ENCODE data around the gene CRHR2.

Gene CRHR2

DNA sequence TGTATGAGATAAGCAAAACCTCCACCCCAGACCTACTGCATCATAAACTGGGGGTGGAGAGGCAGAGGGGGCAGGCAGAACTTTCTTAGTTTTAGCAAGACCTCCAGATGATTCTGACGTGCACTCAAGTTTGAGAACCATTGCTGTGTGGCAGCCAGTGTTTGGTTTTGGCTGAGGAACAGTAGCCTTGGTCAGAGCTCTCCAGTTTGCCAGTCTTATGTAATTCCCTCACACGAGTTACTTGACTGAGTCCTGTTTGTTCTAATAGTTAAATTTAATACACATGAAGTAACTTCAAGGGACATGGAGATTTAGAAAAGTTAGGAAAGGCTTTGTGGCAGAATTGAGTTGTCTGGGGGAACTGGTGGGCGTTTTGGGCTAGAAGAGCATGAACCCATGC, 49.0 kb downstream of the CRHR2 start:
- no peak overlapping the region for H3K27ac ChIP-seq
- no peak for TF ChIP-seq ZFX (IDR thresholded peaks at IDR 0.05)
- TF ChIP-seq, protein P1, sequence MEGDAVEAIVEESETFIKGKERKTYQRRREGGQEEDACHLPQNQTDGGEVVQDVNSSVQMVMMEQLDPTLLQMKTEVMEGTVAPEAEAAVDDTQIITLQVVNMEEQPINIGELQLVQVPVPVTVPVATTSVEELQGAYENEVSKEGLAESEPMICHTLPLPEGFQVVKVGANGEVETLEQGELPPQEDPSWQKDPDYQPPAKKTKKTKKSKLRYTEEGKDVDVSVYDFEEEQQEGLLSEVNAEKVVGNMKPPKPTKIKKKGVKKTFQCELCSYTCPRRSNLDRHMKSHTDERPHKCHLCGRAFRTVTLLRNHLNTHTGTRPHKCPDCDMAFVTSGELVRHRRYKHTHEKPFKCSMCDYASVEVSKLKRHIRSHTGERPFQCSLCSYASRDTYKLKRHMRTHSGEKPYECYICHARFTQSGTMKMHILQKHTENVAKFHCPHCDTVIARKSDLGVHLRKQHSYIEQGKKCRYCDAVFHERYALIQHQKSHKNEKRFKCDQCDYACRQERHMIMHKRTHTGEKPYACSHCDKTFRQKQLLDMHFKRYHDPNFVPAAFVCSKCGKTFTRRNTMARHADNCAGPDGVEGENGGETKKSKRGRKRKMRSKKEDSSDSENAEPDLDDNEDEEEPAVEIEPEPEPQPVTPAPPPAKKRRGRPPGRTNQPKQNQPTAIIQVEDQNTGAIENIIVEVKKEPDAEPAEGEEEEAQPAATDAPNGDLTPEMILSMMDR (conservative IDR thresholded peaks at IDR 0.05): no peak

DNA sequence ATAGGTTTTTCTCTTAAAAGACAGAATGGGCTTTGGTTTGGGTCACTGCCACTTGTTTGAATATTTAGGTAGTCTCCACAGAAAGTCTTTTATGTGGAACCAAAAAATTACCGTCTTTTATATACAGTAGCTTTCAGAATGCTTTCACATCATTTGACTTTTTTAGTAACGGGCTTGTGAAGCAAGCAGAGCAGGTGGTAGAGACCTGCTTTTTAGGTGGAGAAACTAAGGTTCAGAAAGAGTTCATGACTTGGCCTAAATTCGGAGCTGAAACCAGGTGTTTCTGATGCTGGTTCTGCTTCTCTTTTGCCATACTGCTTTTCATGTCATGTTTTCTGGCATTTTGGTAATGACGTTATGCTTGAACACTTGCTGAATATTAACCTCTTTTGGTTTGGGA, 51.3 kb downstream of the CRHR2 start:
- TF ChIP-seq, protein P1 (conservative IDR thresholded peaks at IDR 0.05): no peak
- no peak for TF ChIP-seq ZFX (IDR thresholded peaks at IDR 0.05)
- H3K27ac ChIP-seq: no peak overlapping the region

DNA sequence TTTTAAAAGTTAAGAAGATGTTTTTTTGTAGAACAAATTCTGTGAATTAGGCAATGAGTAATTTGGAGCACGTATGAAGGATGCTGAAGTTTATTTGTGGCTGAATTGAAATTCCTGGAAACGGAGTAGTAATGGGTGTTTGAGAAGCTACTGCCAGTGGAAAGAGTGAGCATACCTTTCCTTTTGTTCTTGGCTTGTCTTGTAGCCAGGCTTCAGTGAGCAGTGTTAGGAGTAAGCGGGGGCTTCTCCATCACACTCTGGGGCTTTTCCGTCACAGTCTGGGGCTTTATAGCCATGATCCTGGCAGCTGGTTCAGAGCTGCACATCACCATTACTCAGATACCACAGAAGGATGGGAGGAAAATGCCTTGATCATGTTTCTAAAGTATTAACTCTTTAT, 55.2 kb downstream of the CRHR2 start:
- H3K27ac ChIP-seq: no peak overlapping the region
- TF ChIP-seq ZFX (IDR thresholded peaks at IDR 0.05): no peak
- TF ChIP-seq, protein P1 (conservative IDR thresholded peaks at IDR 0.05): no peak

DNA sequence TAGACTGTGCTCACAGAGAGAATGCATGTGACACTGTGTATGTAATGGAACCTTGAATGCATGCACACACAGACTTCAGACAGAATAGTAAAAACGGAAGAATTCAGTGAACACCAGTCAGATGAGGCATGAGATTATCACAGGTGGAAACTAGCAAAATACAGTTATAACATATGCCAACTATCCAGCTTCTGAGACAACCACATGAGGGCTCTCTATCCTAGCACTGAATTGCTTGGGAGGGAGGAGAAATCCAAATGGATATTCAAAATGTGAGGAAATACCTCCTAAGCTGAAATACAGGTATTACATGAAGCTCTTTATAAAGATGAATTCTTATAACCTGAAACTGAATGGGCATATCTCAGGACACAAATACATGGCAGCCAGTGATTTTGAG, 57.0 kb downstream of the CRHR2 start:
- no peak overlapping the region for H3K27ac ChIP-seq
- TF ChIP-seq ZFX (IDR thresholded peaks at IDR 0.05): no peak
- TF ChIP-seq, protein P1 (conservative IDR thresholded peaks at IDR 0.05): peak; percentile 14

DNA sequence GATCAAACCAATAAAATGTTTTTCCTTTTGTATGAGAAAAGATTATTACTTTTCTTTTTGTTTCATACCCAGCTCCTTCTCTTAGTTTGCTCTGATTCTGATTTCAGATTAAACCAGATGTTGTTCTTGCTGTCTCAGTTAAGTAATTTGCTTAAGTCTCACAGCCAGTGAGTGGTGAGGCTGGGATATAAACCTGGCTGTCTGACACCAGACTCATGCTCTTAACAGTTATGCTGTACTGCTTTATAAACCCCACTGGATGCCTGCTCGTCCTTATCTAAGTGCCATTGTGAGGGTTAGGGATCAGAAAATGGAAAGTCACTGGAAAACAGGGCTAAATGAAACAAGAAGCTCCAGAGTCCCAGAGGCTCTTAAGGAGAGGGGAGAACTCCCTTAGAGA, 63.3 kb downstream of the CRHR2 start:
- no peak overlapping the region for H3K27ac ChIP-seq
- TF ChIP-seq, protein P1 (conservative IDR thresholded peaks at IDR 0.05): no peak
- no peak for TF ChIP-seq ZFX (IDR thresholded peaks at IDR 0.05)

DNA sequence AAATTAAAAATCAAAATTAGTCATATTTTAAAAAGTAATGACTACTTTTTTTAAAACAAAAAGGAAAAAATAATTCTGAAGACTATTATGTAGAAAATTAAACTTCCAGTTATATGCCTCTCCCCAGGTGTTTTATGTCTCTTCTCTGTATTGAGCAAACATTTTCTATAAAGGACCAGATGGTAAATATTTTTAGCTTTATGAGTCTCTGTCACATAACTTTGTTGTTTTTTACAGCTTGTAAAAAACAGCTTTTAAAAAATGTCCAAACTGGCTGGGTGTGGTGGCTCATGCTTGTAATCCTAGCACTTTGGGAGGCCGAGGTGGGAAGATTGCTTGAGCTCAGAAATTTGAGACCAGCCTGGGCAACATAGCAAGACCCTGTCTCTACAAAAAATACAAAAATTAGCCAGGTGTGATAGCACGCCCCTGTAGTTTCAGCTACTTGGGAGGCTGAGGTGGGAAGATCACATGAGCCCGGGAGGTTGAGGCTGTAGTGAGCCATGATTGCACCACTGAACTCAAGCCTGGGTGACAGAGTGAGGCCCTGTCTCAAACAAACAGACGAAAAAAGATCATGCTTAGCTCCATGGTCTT, 64.1 kb downstream of the CRHR2 start:
- no peak overlapping the region for H3K27ac ChIP-seq

DNA sequence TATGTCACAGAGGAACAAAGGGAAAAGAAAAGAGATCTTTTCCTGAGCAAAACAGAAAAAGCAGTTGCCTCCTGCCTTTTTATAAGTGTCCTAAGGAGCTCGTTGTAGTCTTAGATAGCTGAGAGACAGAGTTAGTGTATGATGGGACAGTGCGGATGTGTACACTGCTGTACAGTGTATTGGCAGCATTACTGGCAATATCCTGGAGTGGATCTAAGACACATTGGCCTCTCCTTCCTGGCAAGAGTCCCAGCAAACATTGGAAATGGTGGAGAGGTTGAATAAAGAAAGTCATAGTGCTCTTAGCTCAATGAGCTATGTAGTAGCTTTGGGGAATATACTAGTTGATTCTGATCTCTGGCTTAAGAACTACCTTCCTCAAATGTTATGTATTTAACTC, 64.9 kb downstream of the CRHR2 start:
- H3K27ac ChIP-seq: no peak overlapping the region
- TF ChIP-seq, protein P1 (conservative IDR thresholded peaks at IDR 0.05): no peak
- TF ChIP-seq ZFX (IDR thresholded peaks at IDR 0.05): no peak

More for the DNA sequence above, 64.1 kb downstream of the CRHR2 start:
- TF ChIP-seq ZFX (IDR thresholded peaks at IDR 0.05): no peak
- TF ChIP-seq, protein P1 (conservative IDR thresholded peaks at IDR 0.05): no peak

Measured in C4-2B (cell line).